Measurements from ENCODE around the gene FGA.

- TF ChIP-seq EZH2 (IDR thresholded peaks at IDR 0.05; ENCODE audit: low read depth, low read length, severe bottlenecking) (no peak), CTCF (IDR thresholded peaks at IDR 0.05; ENCODE audit: control extremely low read depth in 1 of 3, insufficient read depth in 1 of 3, low read depth in 1 of 3, low read length in 3 of 3) (no peak), POLR2A (IDR thresholded peaks at IDR 0.05; ENCODE audit: control extremely low read depth in 1 of 2, low read depth in 2 of 2, low read length in 2 of 2) (no peak), GABPA (IDR thresholded peaks at IDR 0.05; ENCODE audit: borderline replicate concordance, insufficient read depth, low read length) (no peak), CHD2 (IDR thresholded peaks at IDR 0.05; ENCODE audit: low read length) (no peak), ZNF274 (IDR thresholded peaks at IDR 0.05; ENCODE audit: borderline replicate concordance, extremely low read depth, low read length) (no peak), MAFK (IDR thresholded peaks at IDR 0.05; ENCODE audit: low read depth, low read length) (no peak), RAD21 (IDR thresholded peaks at IDR 0.05 in 1 of 2, conservative IDR thresholded peaks at IDR 0.05 in 1 of 2; ENCODE audit: low read depth in 2 of 2, low read length in 2 of 2) (no peak), CEBPB (IDR thresholded peaks at IDR 0.05; ENCODE audit: low read depth, low read length) (no peak), EP300 (IDR thresholded peaks at IDR 0.05; ENCODE audit: borderline replicate concordance in 1 of 2, low read depth in 2 of 2, low read length in 2 of 2) (no peak), NANOG (IDR thresholded peaks at IDR 0.05; ENCODE audit: insufficient read depth, low read depth, low read length, poor library complexity, severe bottlenecking) (no peak), NRF1 (IDR thresholded peaks at IDR 0.05; ENCODE audit: low read depth, low read length) (no peak)
These were observed 11.6 kb downstream of the FGA start for GRCh38 chr4:154578919-154579318.

Data from H1 (cell line).